PFSK-1 (cell line): Measurements from ENCODE around the gene RFT1.

ENCODE experiments used
- FOXP2 ChIP-seq: optimal IDR thresholded peaks from 2 replicates; pipeline ENCODE3; 2011; ENCODE audit warnings: borderline replicate concordance, control low read depth, inconsistent platforms; ENCODE audit not compliant: insufficient read depth; ENCODE audit errors: extremely low read length, extremely low read depth
- POLR2AphosphoS5 ChIP-seq: IDR thresholded peaks from 2 replicates; pipeline ENCODE4 v1.6.1; 2012; ENCODE audit warnings: low read depth, mild to moderate bottlenecking, control low read depth, low read length, moderate library complexity
- SIN3A ChIP-seq: IDR thresholded peaks from 2 replicates; pipeline ENCODE4 v1.6.1; 2012; ENCODE audit warnings: mild to moderate bottlenecking, low read length, moderate library complexity, borderline replicate concordance; ENCODE audit not compliant: insufficient read depth
- TAF1 ChIP-seq: IDR thresholded peaks from 2 replicates; pipeline ENCODE4 v1.6.1; 2012; ENCODE audit warnings: low read length, control low read depth, borderline replicate concordance; ENCODE audit not compliant: insufficient read depth
- TF ChIP-seq, protein P1 (sequence below), 2 experiments: IDR thresholded peaks; 2 replicates each; pipeline versions ENCODE4 v1.6.1 to v1.8.0; 2011 to 2012; ENCODE audit warnings: low read depth in 2 of 2, low read length in 2 of 2, control low read depth in 1 of 2, inconsistent platforms in 1 of 2, mild to moderate bottlenecking in 1 of 2, moderate library complexity in 1 of 2; ENCODE audit not compliant: insufficient read depth in 1 of 2

- no peak for TF ChIP-seq TAF1
- no peak for TF ChIP-seq POLR2AphosphoS5
- no peak for TF ChIP-seq SIN3A
- TF ChIP-seq, protein P1, sequence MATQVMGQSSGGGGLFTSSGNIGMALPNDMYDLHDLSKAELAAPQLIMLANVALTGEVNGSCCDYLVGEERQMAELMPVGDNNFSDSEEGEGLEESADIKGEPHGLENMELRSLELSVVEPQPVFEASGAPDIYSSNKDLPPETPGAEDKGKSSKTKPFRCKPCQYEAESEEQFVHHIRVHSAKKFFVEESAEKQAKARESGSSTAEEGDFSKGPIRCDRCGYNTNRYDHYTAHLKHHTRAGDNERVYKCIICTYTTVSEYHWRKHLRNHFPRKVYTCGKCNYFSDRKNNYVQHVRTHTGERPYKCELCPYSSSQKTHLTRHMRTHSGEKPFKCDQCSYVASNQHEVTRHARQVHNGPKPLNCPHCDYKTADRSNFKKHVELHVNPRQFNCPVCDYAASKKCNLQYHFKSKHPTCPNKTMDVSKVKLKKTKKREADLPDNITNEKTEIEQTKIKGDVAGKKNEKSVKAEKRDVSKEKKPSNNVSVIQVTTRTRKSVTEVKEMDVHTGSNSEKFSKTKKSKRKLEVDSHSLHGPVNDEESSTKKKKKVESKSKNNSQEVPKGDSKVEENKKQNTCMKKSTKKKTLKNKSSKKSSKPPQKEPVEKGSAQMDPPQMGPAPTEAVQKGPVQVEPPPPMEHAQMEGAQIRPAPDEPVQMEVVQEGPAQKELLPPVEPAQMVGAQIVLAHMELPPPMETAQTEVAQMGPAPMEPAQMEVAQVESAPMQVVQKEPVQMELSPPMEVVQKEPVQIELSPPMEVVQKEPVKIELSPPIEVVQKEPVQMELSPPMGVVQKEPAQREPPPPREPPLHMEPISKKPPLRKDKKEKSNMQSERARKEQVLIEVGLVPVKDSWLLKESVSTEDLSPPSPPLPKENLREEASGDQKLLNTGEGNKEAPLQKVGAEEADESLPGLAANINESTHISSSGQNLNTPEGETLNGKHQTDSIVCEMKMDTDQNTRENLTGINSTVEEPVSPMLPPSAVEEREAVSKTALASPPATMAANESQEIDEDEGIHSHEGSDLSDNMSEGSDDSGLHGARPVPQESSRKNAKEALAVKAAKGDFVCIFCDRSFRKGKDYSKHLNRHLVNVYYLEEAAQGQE (IDR thresholded peaks at IDR 0.05; ENCODE audit: insufficient read depth in 1 of 2, low read depth in 2 of 2, low read length in 2 of 2) = no peak
- TF ChIP-seq FOXP2 = no peak
These were observed 73.8 kb downstream of the RFT1 start for GRCh38 chr3:53056442-53056841.
